ENCODE data around the gene RHOH. TPM values are rescaled to one million over a fixed set of nuclear protein-coding genes. Genes with fewer than 3 reads are reported as not detected.
"Not testable (repeated sequence)": the region's sequence is repeated elsewhere in the genome, so short reads cannot be mapped to it uniquely, and the experiment has no call there.

The RHOH gene
- total and polyA plus RNA-seq, 8 donors, result 0.29 to 10.1 (median 0.78) TPM

DNA sequence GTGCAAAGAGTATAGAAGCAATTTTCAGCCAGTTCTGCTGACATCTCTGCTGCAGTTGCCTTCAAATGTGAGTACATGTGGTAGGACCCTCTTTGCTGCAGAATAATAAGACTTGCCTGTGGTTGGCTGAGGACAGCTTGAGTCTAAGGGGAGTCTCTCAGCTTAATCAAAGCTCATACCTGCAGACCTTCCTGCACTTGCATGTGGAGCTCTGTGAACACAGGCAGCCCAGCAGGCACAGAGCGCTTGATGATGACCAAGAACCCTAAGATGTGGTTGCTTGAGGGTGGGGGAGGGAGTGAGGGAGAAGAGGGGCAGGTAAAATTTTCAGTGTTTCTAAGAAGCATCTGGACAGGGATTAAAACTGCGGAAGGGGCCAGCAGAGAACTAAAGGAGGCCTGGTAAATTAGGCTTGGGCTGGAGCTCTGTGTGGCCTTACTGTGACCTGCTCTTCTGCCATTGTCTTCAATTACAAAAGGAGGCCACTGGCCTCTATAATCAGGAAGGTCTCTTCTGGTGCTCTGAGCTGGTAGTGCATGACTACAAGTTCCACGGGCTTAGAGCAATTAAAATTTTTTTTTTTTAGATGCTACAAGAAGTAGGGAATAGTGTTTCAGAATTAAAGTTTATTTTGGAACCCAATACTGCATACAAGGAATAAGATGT, 78.4 kb downstream of the RHOH start:
- DNase-seq, result no peak
- H3K27ac ChIP-seq, result no peak overlapping the region
- no peak overlapping the region for H3K4me3 ChIP-seq
- H3K36me3 ChIP-seq, result no peaks in the 10 kb centered on the region
- intact Hi-C loops (cut with DNase I), result no loop called here
- H3K27me3 ChIP-seq, result no peaks in the 10 kb centered on the region
- ATAC-seq, result no peak
- H3K9me3 ChIP-seq, result no peaks in the 10 kb centered on the region
- H3K4me1 ChIP-seq, result no peaks in the 10 kb centered on the region
- TF ChIP-seq, protein P1, sequence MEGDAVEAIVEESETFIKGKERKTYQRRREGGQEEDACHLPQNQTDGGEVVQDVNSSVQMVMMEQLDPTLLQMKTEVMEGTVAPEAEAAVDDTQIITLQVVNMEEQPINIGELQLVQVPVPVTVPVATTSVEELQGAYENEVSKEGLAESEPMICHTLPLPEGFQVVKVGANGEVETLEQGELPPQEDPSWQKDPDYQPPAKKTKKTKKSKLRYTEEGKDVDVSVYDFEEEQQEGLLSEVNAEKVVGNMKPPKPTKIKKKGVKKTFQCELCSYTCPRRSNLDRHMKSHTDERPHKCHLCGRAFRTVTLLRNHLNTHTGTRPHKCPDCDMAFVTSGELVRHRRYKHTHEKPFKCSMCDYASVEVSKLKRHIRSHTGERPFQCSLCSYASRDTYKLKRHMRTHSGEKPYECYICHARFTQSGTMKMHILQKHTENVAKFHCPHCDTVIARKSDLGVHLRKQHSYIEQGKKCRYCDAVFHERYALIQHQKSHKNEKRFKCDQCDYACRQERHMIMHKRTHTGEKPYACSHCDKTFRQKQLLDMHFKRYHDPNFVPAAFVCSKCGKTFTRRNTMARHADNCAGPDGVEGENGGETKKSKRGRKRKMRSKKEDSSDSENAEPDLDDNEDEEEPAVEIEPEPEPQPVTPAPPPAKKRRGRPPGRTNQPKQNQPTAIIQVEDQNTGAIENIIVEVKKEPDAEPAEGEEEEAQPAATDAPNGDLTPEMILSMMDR (IDR thresholded peaks at IDR 0.05), result no peak

DNA sequence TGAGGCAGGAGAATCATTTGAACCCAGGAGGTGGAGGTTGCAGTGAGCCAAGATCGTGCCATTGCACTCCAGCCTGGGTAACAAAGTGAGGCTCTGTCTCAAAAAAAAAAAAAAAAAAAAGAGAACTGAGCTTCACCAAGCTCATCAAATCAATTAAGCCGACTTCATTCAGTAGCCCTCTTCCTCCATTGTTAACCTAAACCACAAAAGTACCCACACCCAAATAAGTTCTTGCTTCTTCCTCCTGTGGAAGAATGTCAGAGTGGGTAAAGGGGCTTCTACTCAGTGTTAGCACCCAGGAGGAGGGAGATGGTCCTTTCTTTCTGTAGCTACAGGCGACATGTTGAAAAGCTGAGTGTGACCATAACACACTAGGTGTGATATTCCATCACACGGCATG, 79.7 kb downstream of the RHOH start:
- TF ChIP-seq, protein P1 (IDR thresholded peaks at IDR 0.05), result no peak
- ATAC-seq, result no peak
- H3K36me3 ChIP-seq, result no peaks in the 10 kb centered on the region

DNA sequence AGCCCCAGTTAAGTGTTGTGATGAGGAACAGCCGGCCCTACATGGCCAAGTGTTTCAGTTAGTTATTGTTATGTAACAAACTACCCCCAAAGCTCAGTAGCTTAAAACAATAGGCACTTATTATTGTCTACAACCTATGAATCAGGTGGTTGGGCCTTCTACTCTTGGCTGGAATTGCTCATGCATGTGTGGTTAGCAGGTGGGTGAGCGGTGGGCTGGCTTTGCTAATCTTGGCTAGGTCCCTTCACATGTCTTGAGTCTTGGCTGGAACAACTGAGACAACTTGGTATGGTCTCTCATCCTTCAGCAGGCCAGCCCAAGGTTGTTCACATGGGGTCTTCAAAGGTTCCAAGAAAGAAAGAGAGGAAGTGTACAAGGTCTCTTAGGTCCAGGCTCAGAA, 83.8 kb downstream of the RHOH start:
- H3K27ac ChIP-seq, result no peak overlapping the region
- H3K4me1 ChIP-seq, result no peaks in the 10 kb centered on the region
- intact Hi-C loops (cut with DNase I), result no loop called here
- no peak overlapping the region for H3K4me3 ChIP-seq
- DNase-seq, result no peak
- no peak for ATAC-seq
- TF ChIP-seq, protein P1 (IDR thresholded peaks at IDR 0.05), result no peak
- H3K27me3 ChIP-seq, result no peaks in the 10 kb centered on the region
- no peaks in the 10 kb centered on the region for H3K36me3 ChIP-seq
- H3K9me3 ChIP-seq, result no peaks in the 10 kb centered on the region

More for the DNA sequence above, 79.7 kb downstream of the RHOH start:
- H3K9me3 ChIP-seq, result no peaks in the 10 kb centered on the region
- intact Hi-C loops (cut with DNase I), result no loop called here
- no peak for DNase-seq
- no peak overlapping the region for H3K4me3 ChIP-seq
- H3K27me3 ChIP-seq, result no peaks in the 10 kb centered on the region
- H3K27ac ChIP-seq, result no peak overlapping the region
- H3K4me1 ChIP-seq, result no peaks in the 10 kb centered on the region

DNA sequence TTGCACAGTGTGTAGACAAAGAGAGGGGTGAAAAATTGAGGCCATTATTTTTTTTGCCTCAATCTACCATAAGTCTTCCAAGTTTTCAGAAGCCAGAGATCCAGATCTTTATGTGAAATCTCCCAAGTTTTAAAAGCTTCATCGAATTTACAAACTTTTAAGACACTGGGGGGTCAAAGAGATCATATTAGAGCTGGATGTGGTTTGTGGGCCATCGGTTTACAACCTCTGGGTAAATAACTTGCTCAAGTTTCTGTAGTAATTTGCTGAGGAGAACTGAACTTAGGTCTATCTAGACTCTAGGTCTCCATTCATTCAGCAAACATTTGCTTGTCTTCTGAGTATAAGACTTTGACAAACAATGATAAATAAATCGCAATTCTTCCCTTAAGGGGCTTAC, 84.3 kb downstream of the RHOH start:
- TF ChIP-seq, protein P1 (IDR thresholded peaks at IDR 0.05), result no peak
- no peaks in the 10 kb centered on the region for H3K9me3 ChIP-seq
- no peak overlapping the region for H3K27ac ChIP-seq
- ATAC-seq (no peak), DNase-seq (no peak)
- H3K27me3 ChIP-seq, result no peaks in the 10 kb centered on the region
- intact Hi-C loops (cut with DNase I), result no loop called here
- H3K36me3 ChIP-seq, result no peaks in the 10 kb centered on the region
- H3K4me3 ChIP-seq, result no peak overlapping the region
- no peaks in the 10 kb centered on the region for H3K4me1 ChIP-seq

DNA sequence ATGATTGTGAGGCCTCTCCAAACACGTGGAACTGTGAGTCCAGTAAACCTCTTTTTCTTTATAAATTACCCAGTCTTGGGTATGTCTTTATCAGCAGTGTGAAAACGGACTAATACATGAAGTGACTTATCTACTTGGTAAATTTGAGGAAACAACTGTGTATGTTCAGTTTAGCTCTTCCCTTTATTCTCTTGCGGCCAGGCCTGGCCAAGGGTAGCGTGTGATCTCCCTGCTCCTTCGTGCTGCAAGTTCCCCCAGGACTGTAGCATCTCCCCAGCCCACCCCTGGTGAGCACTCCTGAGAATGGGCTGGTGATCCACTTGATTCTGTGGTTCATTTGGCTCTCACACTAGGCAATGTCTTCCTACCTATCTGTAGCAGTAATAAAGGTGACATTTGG, 85.1 kb downstream of the RHOH start:
- H3K36me3 ChIP-seq, result no peaks in the 10 kb centered on the region
- H3K27me3 ChIP-seq, result no peaks in the 10 kb centered on the region
- no peak for DNase-seq
- H3K9me3 ChIP-seq, result no peaks in the 10 kb centered on the region
- no peaks in the 10 kb centered on the region for H3K4me1 ChIP-seq
- ATAC-seq, result no peak
- no peak overlapping the region for H3K27ac ChIP-seq
- TF ChIP-seq, protein P1 (IDR thresholded peaks at IDR 0.05), result no peak
- intact Hi-C loops (cut with DNase I), result no loop called here
- no peak overlapping the region for H3K4me3 ChIP-seq

DNA sequence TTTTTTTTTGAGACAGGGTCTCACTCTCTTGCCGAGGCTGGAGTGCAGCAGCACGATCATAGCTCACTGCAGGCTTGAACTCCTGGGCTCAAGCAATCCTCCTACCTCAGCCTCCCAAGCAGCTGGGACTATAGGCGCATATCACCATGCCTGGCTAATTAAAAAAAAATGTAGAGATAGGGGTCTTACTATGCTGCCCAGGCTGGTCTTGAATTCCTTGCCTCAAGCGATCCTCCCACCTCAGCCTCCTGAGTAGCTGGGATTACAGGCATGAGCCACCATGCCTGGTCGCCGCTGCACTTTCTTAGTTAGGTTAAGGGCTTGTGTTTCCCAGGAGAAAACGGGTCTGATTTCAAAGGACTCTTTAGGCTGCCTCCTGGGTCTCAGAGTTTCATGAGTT, 86.0 kb downstream of the RHOH start:
- intact Hi-C loops (cut with DNase I); ATAC-seq; H3K36me3 ChIP-seq; H3K9me3 ChIP-seq; H3K27ac ChIP-seq; H3K27me3 ChIP-seq; H3K4me3 ChIP-seq; H3K4me1 ChIP-seq; DNase-seq: not testable (repeated sequence)
